Measurements from ENCODE around the gene PTBP1. TPM values are rescaled to one million over a fixed set of nuclear protein-coding genes. Genes with fewer than 3 reads are reported as not detected.

Gene PTBP1
- total RNA-seq, 1 experiment from 2014 or later: 712 TPM

- Histone ChIP-seq H2BK12ac (ENCODE audit: insufficient read length, low read depth, low read length) (no peak overlapping the region), H3K23me2 (ENCODE audit: insufficient read length, low read depth, low read length, poor library complexity, severe bottlenecking) (no peaks in the 10 kb centered on the region), H3K4me2 (ENCODE audit: insufficient read depth, insufficient read length, low read length) (no peak overlapping the region), H3K27ac (ENCODE audit: insufficient read length, low read depth, low read length) (no peak overlapping the region), H3K18ac (ENCODE audit: insufficient read length, low read depth, low read length) (no peak overlapping the region), H2AK5ac (ENCODE audit: insufficient read length, low read length) (no peak overlapping the region), H4K91ac (ENCODE audit: insufficient read length, low read depth, low read length) (no peak overlapping the region), H4K5ac (ENCODE audit: insufficient read length, low read depth, low read length) (no peak overlapping the region), H3K56ac (ENCODE audit: insufficient read length, low read depth, low read length) (no peak overlapping the region), H3K14ac (ENCODE audit: insufficient read depth, low read length) (no peak overlapping the region), H2BK120ac (ENCODE audit: low read depth, low read length, poor library complexity, severe bottlenecking) (no peak overlapping the region), H3K23ac (ENCODE audit: insufficient read length, low read depth, low read length) (no peak overlapping the region), H2AFZ (ENCODE audit: low read length) (no peak overlapping the region), H2BK20ac (ENCODE audit: low read depth, low read length, poor library complexity, severe bottlenecking) (no peak overlapping the region), H2BK15ac (ENCODE audit: low read depth, low read length) (no peak overlapping the region), H4K8ac (replicated peaks; ENCODE audit: insufficient read length, low read depth, low read length) (no peak overlapping the region), H3K4me1 (ENCODE audit: insufficient read depth, low read length) (no peaks in the 10 kb centered on the region), H3K79me2 (ENCODE audit: insufficient read depth, low read length) (no peaks in the 10 kb centered on the region), H2BK5ac (ENCODE audit: insufficient read length, low read length) (no peak overlapping the region), H3K4ac (ENCODE audit: low read depth, low read length) (no peak overlapping the region), H3K9me3 (ENCODE audit: control insufficient read depth, low read depth, low read length) (no peaks in the 10 kb centered on the region), H3K79me1 (ENCODE audit: insufficient read depth, low read depth, low read length, poor library complexity, severe bottlenecking) (no peaks in the 10 kb centered on the region), H4K20me1 (ENCODE audit: control insufficient read depth, insufficient read depth, insufficient read length) (no peaks in the 10 kb centered on the region), H3T11ph (ENCODE audit: low read length) (no peak overlapping the region), H3K9ac (ENCODE audit: extremely low read depth, insufficient read length, low read length) (no peak overlapping the region), H3K27me3 (ENCODE audit: insufficient read depth, low read length) (no peaks in the 10 kb centered on the region)
- DNase-seq: no peak
- no peaks in the 10 kb centered on the region for H3K4me1 Mint-ChIP-seq
- H3K27ac Mint-ChIP-seq: peak overlapping the region in 1 of 3 experiments; percentile 27; a peak in 1 of 7 replicates
- H3K27me3 Mint-ChIP-seq (ENCODE audit: low read depth): peaks cover 3% of the 10 kb centered on the region
- WGBS (ENCODE audit: extremely low coverage, insufficient read length, low lambda C conversion rate): no CpG with 5 or more reads among the region's 6 CpGs
- H3K36me3 Mint-ChIP-seq (ENCODE audit: insufficient read depth in 1 of 3, low read depth in 3 of 3): no peaks in the 10 kb centered on the region
- no peaks in the 10 kb centered on the region for H3K9me3 Mint-ChIP-seq
- TF ChIP-seq CTCF (conservative IDR thresholded peaks at IDR 0.05): no peak
- H3K4me3 Mint-ChIP-seq: no peak overlapping the region
These were observed 27.6 kb upstream of the PTBP1 start for GRCh38 chr19:769616-770015.

All from H9 (cell line).